Stimulated activated effector memory CD8-positive, alpha-beta T cell treated with anti-CD3 and anti-CD28 coated beads, Interleukin-12 subunit alpha, Interleukin-12 subunit beta, amount 100 ng/mL, for 72 hours (primary cell): Measurements from ENCODE around the gene KBTBD12.

Experiments used
- ATAC-seq: fragments of 150-1000 bp; cut with Tn5 transposase; 2 replicates; pipeline ENCODE4 v1.10.0; 2021
- DNase-seq, 2 donors: peaks; one replicate each; pipeline ENCODE4 v3.0.0; 2021 to 2022; ENCODE audit warnings: low spot score in 2 of 2
- H3K27ac Mint-ChIP-seq: one replicate; pipeline ENCODE4 v1.8.0; 2022; ENCODE audit warnings: mild to moderate bottlenecking, mixed read lengths
- H3K36me3 Mint-ChIP-seq: one replicate; pipeline ENCODE4 v1.8.0; 2022; ENCODE audit warnings: mild to moderate bottlenecking, mixed read lengths
- H3K4me1 Mint-ChIP-seq: one replicate; pipeline ENCODE4 v1.8.0; 2022; ENCODE audit warnings: mixed read lengths
- H3K4me3 Mint-ChIP-seq: one replicate; pipeline ENCODE4 v1.8.0; 2022; ENCODE audit warnings: mild to moderate bottlenecking, mixed read lengths
- H3K9me3 Mint-ChIP-seq: one replicate; pipeline ENCODE4 v1.8.0; 2022; ENCODE audit warnings: mixed read lengths

KBTBD12 gene

DNA sequence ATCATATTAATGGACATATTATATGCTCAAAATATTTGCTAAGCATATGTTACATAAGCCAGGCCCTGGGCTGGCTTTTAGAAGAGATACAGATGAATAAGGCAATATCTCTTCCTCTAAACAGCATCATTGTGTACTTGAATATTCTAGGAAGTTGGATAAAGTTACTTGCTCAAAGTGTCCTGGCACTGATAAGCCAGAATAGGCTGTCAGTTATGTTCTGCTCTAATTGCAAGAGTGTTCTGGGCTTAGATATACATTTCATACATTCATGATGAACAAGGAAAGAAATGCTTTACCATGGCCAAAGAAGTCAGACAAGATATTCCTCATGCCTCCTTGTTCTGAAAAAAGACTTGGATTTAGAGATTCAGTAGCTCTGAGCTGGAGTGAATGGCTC lies 40.7 kb downstream of the KBTBD12 start:
- H3K9me3 Mint-ChIP-seq, result no peaks in the 10 kb centered on the region
- H3K4me1 Mint-ChIP-seq, result no peaks in the 10 kb centered on the region
- H3K36me3 Mint-ChIP-seq, result no peaks in the 10 kb centered on the region
- DNase-seq (no peak), ATAC-seq (no peak)
- no peak overlapping the region for H3K4me3 Mint-ChIP-seq
- no peak overlapping the region for H3K27ac Mint-ChIP-seq

GRCh38 chr3:127959041-127959440 lies 44.0 kb downstream of the KBTBD12 start:
- Mint-ChIP-seq H3K36me3 (no peaks in the 10 kb centered on the region), H3K27ac (no peak overlapping the region), H3K4me3 (no peak overlapping the region), H3K4me1 (no peaks in the 10 kb centered on the region), H3K9me3 (no peaks in the 10 kb centered on the region)
- ATAC-seq (no peak), DNase-seq (no peak)

DNA sequence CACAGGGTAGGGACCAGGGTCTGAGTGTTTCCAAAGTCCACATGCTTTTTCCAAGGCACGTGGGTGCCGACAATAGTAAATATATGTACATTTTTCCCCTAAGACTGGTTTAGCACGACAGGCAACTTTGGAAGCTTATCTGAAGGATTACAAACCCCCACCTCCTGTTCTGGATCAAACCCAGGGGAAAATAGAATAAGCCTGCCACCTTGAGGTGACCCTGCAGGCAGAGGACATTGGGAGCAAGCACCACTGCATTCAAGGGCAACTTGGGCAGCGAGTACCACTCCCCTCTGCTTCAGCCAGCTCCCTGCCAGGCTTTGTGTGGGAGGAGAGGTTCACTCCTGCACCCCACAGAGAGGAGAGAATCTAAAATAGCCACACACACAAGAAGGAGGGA lies 44.8 kb downstream of the KBTBD12 start:
- Mint-ChIP-seq H3K9me3 (no peaks in the 10 kb centered on the region), H3K4me3 (no peak overlapping the region)

GRCh38 chr3:127960421-127960965 lies 45.5 kb downstream of the KBTBD12 start:
- H3K9me3 Mint-ChIP-seq, result no peaks in the 10 kb centered on the region
- no peak overlapping the region for H3K4me3 Mint-ChIP-seq
- no peak for ATAC-seq
- H3K27ac Mint-ChIP-seq, result no peak overlapping the region
- DNase-seq, result no peak
- no peaks in the 10 kb centered on the region for H3K4me1 Mint-ChIP-seq
- no peaks in the 10 kb centered on the region for H3K36me3 Mint-ChIP-seq

More for the DNA sequence above, 44.8 kb downstream of the KBTBD12 start:
- ATAC-seq, result no peak
- H3K4me1 Mint-ChIP-seq, result no peaks in the 10 kb centered on the region
- no peak overlapping the region for H3K27ac Mint-ChIP-seq
- DNase-seq, result no peak
- no peaks in the 10 kb centered on the region for H3K36me3 Mint-ChIP-seq

DNA sequence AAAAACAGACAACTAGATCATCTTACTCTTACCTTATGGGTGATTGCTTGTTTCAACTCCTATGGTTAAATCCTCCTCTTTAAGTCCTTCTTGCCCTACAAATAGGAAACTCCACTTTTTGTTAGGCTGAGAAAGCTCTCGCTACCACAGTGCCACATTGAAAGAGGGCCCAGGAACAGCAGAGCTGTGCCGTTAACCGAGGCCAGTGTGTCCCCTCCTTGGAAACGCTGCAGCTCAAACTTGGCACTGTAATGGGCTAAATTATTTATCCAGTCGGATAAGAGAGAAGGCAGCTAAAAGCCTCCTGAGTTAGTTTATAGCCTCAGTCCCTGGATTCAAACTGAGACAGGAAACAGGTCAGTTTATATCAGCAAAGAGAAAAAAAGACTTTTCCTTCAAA lies 46.1 kb downstream of the KBTBD12 start:
- ATAC-seq (no peak), DNase-seq (no peak)
- H3K9me3 Mint-ChIP-seq, result no peaks in the 10 kb centered on the region
- H3K27ac Mint-ChIP-seq, result no peak overlapping the region
- H3K4me3 Mint-ChIP-seq, result no peak overlapping the region
- no peaks in the 10 kb centered on the region for H3K4me1 Mint-ChIP-seq
- no peaks in the 10 kb centered on the region for H3K36me3 Mint-ChIP-seq

- no peak overlapping the region for H3K4me3 Mint-ChIP-seq
- H3K9me3 Mint-ChIP-seq, result no peaks in the 10 kb centered on the region
- ATAC-seq (peak; percentile 46), DNase-seq (no peak)
- no peaks in the 10 kb centered on the region for H3K36me3 Mint-ChIP-seq
- no peak overlapping the region for H3K27ac Mint-ChIP-seq
- no peaks in the 10 kb centered on the region for H3K4me1 Mint-ChIP-seq
Measured at GRCh38 chr3:127961963-127962362, 46.9 kb downstream of the KBTBD12 start.

DNA sequence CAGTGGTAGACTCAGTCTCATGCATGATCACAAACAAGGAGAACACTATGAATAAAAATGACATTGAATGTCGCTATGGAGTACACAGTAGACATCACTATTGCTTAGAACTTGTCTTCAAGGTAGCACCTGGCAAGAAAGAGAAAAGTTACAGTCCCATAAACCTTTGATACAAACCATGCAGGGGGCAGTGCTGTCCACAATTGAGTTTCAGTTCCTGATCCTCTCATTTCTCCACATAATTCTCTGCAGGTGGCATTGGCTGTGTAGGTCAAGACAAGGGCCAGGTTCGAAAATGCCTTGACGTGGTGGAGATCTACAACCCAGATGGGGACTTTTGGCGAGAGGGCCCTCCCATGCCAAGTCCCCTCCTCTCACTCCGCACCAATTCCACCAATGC lies 47.9 kb downstream of the KBTBD12 start:
- ATAC-seq (no peak), DNase-seq (no peak)
- no peaks in the 10 kb centered on the region for H3K36me3 Mint-ChIP-seq
- H3K4me1 Mint-ChIP-seq, result no peaks in the 10 kb centered on the region
- H3K4me3 Mint-ChIP-seq, result no peak overlapping the region
- H3K9me3 Mint-ChIP-seq, result no peaks in the 10 kb centered on the region
- H3K27ac Mint-ChIP-seq, result no peak overlapping the region

DNA sequence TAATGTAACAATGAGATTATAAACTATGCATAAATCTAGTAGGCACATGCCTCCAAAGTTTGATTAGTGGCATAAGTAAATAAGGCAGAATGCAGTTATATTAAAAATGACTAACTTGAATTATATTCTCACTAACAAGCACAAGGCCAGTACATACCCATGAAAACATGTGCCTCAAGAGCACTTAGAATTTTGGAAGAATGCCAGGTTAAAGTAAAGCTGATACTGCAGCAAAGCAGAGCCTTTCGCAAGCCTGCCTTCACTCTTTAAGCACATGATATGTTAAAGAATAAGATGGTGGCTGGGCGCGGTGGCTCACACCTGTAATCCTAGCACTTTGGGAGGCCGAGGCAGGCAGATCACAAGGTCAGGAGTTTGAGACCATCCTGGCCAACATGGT lies 49.0 kb downstream of the KBTBD12 start:
- no peaks in the 10 kb centered on the region for H3K4me1 Mint-ChIP-seq
- no peak for ATAC-seq
- DNase-seq, result no peak
- H3K36me3 Mint-ChIP-seq, result no peaks in the 10 kb centered on the region
- no peaks in the 10 kb centered on the region for H3K9me3 Mint-ChIP-seq
- no peak overlapping the region for H3K4me3 Mint-ChIP-seq
- H3K27ac Mint-ChIP-seq, result no peak overlapping the region

- DNase-seq, result no peak
- no peak overlapping the region for H3K27ac Mint-ChIP-seq
- no peak overlapping the region for H3K4me3 Mint-ChIP-seq
- ATAC-seq, result no peak
- no peaks in the 10 kb centered on the region for H3K4me1 Mint-ChIP-seq
- H3K36me3 Mint-ChIP-seq, result no peaks in the 10 kb centered on the region
- no peaks in the 10 kb centered on the region for H3K9me3 Mint-ChIP-seq
Measured at GRCh38 chr3:127964816-127965215, 49.8 kb downstream of the KBTBD12 start.

GRCh38 chr3:127967316-127967715 lies 52.3 kb downstream of the KBTBD12 start:
- H3K4me1 Mint-ChIP-seq, result no peaks in the 10 kb centered on the region
- no peak for ATAC-seq

DNA sequence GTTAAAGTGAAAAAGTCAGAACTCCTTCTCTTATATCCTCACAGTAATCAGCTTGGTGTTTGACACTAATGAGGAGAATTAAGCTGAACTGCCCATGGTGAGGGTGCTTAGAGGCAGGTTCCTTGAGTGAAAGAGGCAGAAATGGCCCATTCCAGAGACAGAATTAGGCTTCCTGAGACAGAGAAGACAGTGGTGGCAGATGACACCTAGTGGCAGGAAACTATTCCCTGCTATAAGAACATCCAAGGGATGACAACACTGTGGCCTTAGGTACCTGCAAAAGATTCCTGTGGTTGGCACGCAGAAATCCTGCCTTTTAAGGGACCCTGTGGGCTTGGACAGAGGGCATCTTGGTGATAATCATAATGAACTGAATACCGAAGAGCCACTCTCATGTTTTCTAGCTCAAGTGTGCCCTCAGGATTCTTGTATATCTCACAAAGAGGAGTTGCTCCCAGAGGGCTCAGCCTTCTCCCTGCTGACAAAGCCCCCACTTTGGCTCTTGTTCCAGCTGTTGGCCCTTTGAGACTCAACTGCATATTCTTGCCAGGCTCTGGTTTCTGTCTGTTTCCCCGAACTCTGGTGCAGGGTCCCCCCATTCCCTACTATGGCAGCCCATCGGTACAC lies 56.0 kb downstream of the KBTBD12 start:
- ATAC-seq (peak; percentile 61), DNase-seq (no peak)
- no peaks in the 10 kb centered on the region for H3K4me1 Mint-ChIP-seq
- no peaks in the 10 kb centered on the region for H3K36me3 Mint-ChIP-seq
- no peaks in the 10 kb centered on the region for H3K9me3 Mint-ChIP-seq
- no peak overlapping the region for H3K4me3 Mint-ChIP-seq
- no peak overlapping the region for H3K27ac Mint-ChIP-seq

More at GRCh38 chr3:127967316-127967715, 52.3 kb downstream of the KBTBD12 start:
- no peaks in the 10 kb centered on the region for H3K36me3 Mint-ChIP-seq
- no peak overlapping the region for H3K4me3 Mint-ChIP-seq
- no peaks in the 10 kb centered on the region for H3K9me3 Mint-ChIP-seq
- DNase-seq, result no peak
- no peak overlapping the region for H3K27ac Mint-ChIP-seq

DNA sequence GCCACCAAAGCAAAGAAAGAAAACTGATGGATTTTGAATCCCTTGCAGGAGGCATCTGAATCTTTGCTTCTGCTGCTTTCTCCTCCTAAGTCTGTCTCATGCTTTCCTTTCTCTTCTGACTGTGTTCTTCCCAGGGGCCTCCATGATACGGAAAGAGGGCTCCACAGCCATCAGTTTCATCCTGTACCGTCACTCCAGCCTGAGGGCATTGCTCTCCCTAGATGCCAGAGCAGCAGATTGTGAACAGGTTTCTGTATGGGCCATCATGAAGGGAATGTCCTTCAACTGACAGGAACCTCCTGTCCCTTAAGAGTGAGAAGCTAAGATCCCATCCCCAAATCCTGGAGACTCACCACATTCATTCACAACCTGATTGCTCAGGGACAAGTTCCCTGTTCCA lies 59.2 kb downstream of the KBTBD12 start:
- ATAC-seq (no peak), DNase-seq (no peak)
- no peak overlapping the region for H3K4me3 Mint-ChIP-seq
- no peak overlapping the region for H3K27ac Mint-ChIP-seq
- no peaks in the 10 kb centered on the region for H3K36me3 Mint-ChIP-seq
- H3K9me3 Mint-ChIP-seq, result no peaks in the 10 kb centered on the region
- no peaks in the 10 kb centered on the region for H3K4me1 Mint-ChIP-seq

- Mint-ChIP-seq H3K9me3 (no peaks in the 10 kb centered on the region), H3K27ac (no peak overlapping the region), H3K36me3 (no peaks in the 10 kb centered on the region), H3K4me1 (no peaks in the 10 kb centered on the region), H3K4me3 (no peak overlapping the region)
- ATAC-seq (no peak), DNase-seq (no peak)
Measured at GRCh38 chr3:127975153-127976029, 60.4 kb downstream of the KBTBD12 start.

GRCh38 chr3:127978636-127979035 lies 63.6 kb downstream of the KBTBD12 start:
- Mint-ChIP-seq H3K4me3 (no peak overlapping the region), H3K9me3 (no peaks in the 10 kb centered on the region)

GRCh38 chr3:127979473-127979872 lies 64.4 kb downstream of the KBTBD12 start:
- no peaks in the 10 kb centered on the region for H3K9me3 Mint-ChIP-seq
- no peaks in the 10 kb centered on the region for H3K4me1 Mint-ChIP-seq
- no peak overlapping the region for H3K4me3 Mint-ChIP-seq
- DNase-seq (no peak), ATAC-seq (no peak)
- no peak overlapping the region for H3K27ac Mint-ChIP-seq
- H3K36me3 Mint-ChIP-seq, result no peaks in the 10 kb centered on the region

More at GRCh38 chr3:127978636-127979035, 63.6 kb downstream of the KBTBD12 start:
- Mint-ChIP-seq H3K36me3 (no peaks in the 10 kb centered on the region), H3K4me1 (no peaks in the 10 kb centered on the region), H3K27ac (no peak overlapping the region)
- no peak for DNase-seq
- ATAC-seq, result no peak

GRCh38 chr3:127981097-127981496 lies 66.1 kb downstream of the KBTBD12 start:
- DNase-seq (no peak), ATAC-seq (no peak)
- Mint-ChIP-seq H3K9me3 (no peaks in the 10 kb centered on the region), H3K4me1 (no peaks in the 10 kb centered on the region), H3K4me3 (no peak overlapping the region), H3K36me3 (no peaks in the 10 kb centered on the region), H3K27ac (no peak overlapping the region)
